SK-N-MC (cell line): ENCODE measurements around the gene SFTA2.
"Not testable (repeated sequence)": the region's sequence is repeated elsewhere in the genome, so short reads cannot be mapped to it uniquely, and the experiment has no call there.

ENCODE experiments used
- DNase-seq: peaks from one replicate; pipeline ENCODE4 v3.0.0-alpha.2; 2011; ENCODE audit warnings: low read depth, low spot score
- H3K27ac ChIP-seq: fragments of 200-600 bp; sonication (generic); 2 replicates; pipeline ENCODE4 v1.5.1; 2016; ENCODE audit warnings: mixed run types
- H3K36me3 ChIP-seq: fragments of 200-600 bp; sonication (generic); 2 replicates; pipeline ENCODE4 v1.6.1; 2017; ENCODE audit warnings: antibody characterized with exemption, low read length, mixed read lengths; ENCODE audit not compliant: insufficient read depth
- H3K4me3 ChIP-seq: fragments of 200-600 bp; sonication (generic); 2 replicates; pipeline ENCODE4 v1.5.1; 2016
- H3K9ac ChIP-seq: fragments of 200-600 bp; sonication (generic); 2 replicates; pipeline ENCODE4 v1.8.0; 2017; ENCODE audit warnings: mixed run types, mixed read lengths; ENCODE audit not compliant: insufficient read length
- H3K9me3 ChIP-seq: fragments of 200-600 bp; sonication (generic); 2 replicates; pipeline ENCODE4 v1.6.1; 2017; ENCODE audit warnings: low read depth, mild to moderate bottlenecking, antibody characterized with exemption, low read length, moderate library complexity, mixed read lengths
- EZH2 ChIP-seq: fragments of 200-600 bp; sonication (generic); IDR thresholded peaks from one replicate; pipeline ENCODE4 v1.6.1; 2017; ENCODE audit warnings: antibody characterized with exemption
- FOXP2 ChIP-seq: optimal IDR thresholded peaks from 2 replicates; pipeline ENCODE3; 2011; ENCODE audit warnings: mild to moderate bottlenecking, moderate library complexity; ENCODE audit not compliant: insufficient read depth; ENCODE audit errors: extremely low read length, control extremely low read depth
- POLR2AphosphoS5 ChIP-seq: IDR thresholded peaks from 2 replicates; pipeline ENCODE4 v1.6.1; 2012; ENCODE audit warnings: mild to moderate bottlenecking, low read depth, low read length, borderline replicate concordance

SFTA2 gene

GRCh38 chr6:30912746-30913520, 19.0 kb downstream of the SFTA2 start:
- Histone ChIP-seq H3K9ac (no peak overlapping the region), H3K4me3 (no peak overlapping the region), H3K9me3 (no peaks in the 10 kb centered on the region), H3K27ac (no peak overlapping the region), H3K36me3 (peaks cover 21% of the 10 kb centered on the region; the same call in 1 of the 2 replicates)
- TF ChIP-seq EZH2 (no peak), POLR2AphosphoS5 (no peak), FOXP2 (no peak)
- DNase-seq: no peak

- H3K9me3 ChIP-seq, H3K4me3 ChIP-seq, DNase-seq, H3K27ac ChIP-seq, H3K9ac ChIP-seq: not testable (repeated sequence)
- peaks cover 21% of the 10 kb centered on the region; the same call in 1 of the 2 replicates for H3K36me3 ChIP-seq
Observed at GRCh38 chr6:30910473-30910872, 21.5 kb downstream of the SFTA2 start.

DNA sequence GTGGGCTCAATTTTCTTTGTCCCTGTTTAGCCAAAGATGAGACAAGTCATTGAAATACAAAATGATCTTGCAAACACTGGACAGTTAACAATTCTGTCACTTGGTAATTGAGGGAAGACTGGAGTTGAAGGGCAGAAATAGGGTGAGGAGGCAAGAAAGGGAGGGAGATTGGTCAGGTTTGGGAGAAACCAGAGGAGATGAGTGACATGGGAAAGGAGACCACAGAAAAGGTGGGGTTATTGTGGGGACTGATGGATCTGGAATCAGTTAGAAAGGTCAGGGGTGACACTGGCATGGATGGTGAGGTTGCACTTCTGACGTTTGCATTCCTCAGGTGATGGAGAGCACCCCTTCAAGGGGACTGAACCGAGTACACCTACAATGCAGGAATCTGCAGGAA, 23.3 kb downstream of the SFTA2 start:
- Histone ChIP-seq H3K36me3 (peaks cover 21% of the 10 kb centered on the region; the same call in 1 of the 2 replicates), H3K27ac (no peak overlapping the region), H3K9me3 (no peaks in the 10 kb centered on the region), H3K9ac (peak overlapping the region; percentile 96), H3K4me3 (peak overlapping the region; percentile 100)
- no peak for DNase-seq
- TF ChIP-seq POLR2AphosphoS5 (no peak), EZH2 (no peak), FOXP2 (no peak)

DNA sequence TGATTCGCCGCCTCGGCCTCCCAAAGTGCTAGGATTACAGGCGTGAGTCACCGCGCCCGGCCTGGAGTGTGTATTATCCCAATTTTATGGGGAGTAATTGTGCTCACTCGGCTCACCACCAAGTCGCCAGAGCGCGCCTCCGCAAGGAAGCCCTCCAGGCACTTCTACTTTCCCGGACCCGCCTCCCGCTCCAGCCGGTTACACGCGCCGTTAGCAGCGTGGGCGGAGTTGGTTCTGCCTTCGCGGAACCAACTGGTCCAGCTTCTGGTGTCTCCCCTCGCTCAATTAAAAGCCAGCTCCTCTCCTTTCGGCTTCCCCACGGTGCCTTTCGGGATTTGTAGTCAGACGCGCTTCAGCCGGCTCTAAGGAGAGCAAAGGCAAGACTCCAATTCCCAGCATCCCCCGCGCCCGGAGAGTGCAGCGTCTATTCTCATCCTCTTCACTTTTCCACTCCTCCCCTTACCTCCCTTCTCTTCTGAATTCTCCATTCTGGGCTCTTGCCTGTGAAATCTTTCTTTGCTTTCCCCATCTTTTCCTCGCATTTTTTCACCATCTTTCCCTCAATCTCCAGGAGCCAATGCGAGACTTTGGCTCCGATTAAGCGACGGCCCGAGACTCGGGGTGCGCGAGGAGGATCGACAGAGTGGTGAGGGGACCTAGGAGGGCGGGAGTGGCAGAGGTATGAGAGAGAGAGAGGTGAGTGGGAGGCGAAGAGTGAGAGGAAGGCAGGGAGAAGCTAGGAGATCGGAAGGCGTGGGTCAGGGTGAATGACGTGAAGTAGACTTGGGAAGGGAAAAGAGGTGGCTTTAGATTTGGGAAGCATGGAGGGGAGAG, 24.0 kb downstream of the SFTA2 start, which contains the start of gene GTF2H4:
GTF2H4 (plus strand) TSS at position 450 of the 834 bp plus-strand sequence.
- H3K4me3 ChIP-seq: peak within 1 kb of the TSS; percentile 100
- DNase-seq: peak; percentile 96
- peaks cover 14% of the 10 kb centered on the region; the same call in 1 of the 2 replicates for H3K36me3 ChIP-seq
- no peak within 1 kb of the TSS for H3K27ac ChIP-seq
- peak within 1 kb of the TSS; percentile 96 for H3K9ac ChIP-seq
- TF ChIP-seq FOXP2 (no peak), POLR2AphosphoS5 (no peak; the same call in 1 of the 2 replicates), EZH2 (no peak)
- H3K9me3 ChIP-seq: no peaks in the 10 kb centered on the region

DNA sequence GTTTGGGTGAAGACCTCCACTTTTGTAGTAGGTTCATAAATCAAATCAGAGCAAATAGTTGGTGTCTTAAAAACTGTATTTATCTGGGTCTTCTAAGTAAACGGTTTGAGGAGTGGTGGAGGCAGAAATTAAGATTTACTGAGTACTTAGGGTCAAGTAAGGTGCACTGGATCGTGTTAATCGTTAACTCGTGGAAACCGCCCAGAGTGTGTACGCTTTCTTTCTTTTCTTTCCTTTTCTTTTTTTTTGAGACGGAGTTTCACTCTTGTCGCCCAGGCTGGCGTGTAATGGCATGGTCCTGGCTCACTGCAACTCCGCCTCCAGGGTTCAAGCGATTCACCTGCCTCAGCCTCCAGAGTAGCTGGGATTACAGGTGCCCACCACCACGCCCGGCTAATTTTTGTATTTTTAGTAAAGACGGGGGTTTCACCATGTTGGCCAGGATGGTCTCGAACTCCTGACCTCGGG, 24.6 kb downstream of the SFTA2 start:
- H3K9ac ChIP-seq, DNase-seq, H3K9me3 ChIP-seq, H3K27ac ChIP-seq: not testable (repeated sequence)
- peaks cover 14% of the 10 kb centered on the region; the same call in 1 of the 2 replicates for H3K36me3 ChIP-seq
- peak overlapping the region; percentile 100 for H3K4me3 ChIP-seq

DNA sequence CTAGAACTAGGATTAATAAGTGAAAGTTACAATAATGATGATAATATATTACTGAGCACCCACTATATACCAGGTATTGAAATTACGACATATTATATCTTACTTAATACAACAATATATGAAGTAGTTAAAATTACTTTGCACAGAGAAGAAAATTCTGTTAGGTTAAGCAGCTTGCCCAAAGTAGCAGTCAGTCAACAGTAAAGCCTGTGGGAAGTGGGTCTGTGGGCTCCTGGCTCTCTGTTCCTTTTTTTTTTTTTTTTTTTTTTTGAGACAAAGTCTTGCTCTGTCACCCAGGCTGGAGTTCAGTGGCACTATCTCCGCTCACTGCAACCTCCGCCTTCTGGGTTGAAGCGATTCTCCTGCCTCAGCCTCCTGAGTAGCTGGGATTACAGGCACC, 28.7 kb downstream of the SFTA2 start:
- no peaks in the 10 kb centered on the region for H3K9me3 ChIP-seq
- H3K9ac ChIP-seq: no peak overlapping the region
- no peak for TF ChIP-seq FOXP2
- no peak for TF ChIP-seq POLR2AphosphoS5
- no peak for TF ChIP-seq EZH2
- no peak overlapping the region for H3K27ac ChIP-seq
- peaks cover 3% of the 10 kb centered on the region; the same call in 1 of the 2 replicates for H3K36me3 ChIP-seq
- DNase-seq: no peak
- no peak overlapping the region for H3K4me3 ChIP-seq

DNA sequence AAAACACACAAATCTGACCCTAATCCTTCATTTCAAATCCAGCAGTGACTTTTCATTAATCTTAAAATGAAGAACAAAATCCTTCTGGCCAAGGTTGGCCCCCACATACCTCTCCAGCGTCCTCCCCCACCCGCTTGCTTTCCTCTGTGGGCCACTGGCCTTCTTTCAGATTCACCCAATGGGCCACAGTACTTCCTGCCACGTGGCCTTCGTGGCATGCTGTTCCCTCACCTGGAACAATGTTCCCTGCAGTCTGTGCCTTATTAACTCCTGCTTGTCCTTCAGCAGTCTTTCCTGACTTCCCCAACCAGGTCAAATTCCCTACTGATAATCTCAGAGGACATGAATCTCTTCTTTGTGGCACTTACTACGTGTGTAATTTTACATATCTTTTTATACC, 29.3 kb downstream of the SFTA2 start:
- no peak overlapping the region for H3K4me3 ChIP-seq
- no peak overlapping the region for H3K27ac ChIP-seq
- no peak overlapping the region for H3K9ac ChIP-seq
- H3K9me3 ChIP-seq: no peaks in the 10 kb centered on the region
- no peak for DNase-seq
- peaks cover 7% of the 10 kb centered on the region; the same call in 1 of the 2 replicates for H3K36me3 ChIP-seq
- TF ChIP-seq EZH2 (no peak), FOXP2 (no peak), POLR2AphosphoS5 (no peak)

DNA sequence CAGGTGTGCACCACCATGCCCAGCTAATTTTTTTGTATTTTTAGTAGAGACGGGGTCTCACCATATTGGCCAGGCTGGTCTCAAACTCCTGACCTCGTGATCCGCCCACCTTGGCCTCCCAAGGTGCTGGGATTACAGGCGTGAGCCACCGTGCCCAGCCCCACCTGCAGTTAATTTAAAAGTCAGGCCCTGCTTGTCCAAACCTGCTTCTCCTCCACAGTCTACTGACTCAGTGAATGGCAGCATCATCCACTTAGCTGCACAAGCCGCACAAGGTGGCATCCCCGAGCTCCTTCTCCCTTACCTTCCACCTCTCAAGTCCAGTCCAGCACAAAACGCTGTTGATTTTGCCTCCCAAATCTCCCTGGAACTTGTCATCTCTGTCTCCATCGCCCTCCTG, 29.8 kb downstream of the SFTA2 start:
- not testable (repeated sequence) for H3K9me3 ChIP-seq, H3K4me3 ChIP-seq, DNase-seq, H3K9ac ChIP-seq, H3K36me3 ChIP-seq, H3K27ac ChIP-seq

- Histone ChIP-seq H3K9ac (no peak overlapping the region), H3K36me3 (peaks cover 7% of the 10 kb centered on the region; the same call in 1 of the 2 replicates), H3K27ac (no peak overlapping the region), H3K9me3 (no peaks in the 10 kb centered on the region), H3K4me3 (no peak overlapping the region)
- DNase-seq: no peak
- TF ChIP-seq EZH2: no peak
- TF ChIP-seq FOXP2: no peak
- TF ChIP-seq POLR2AphosphoS5: no peak
Observed at GRCh38 chr6:30901436-30901835, 30.5 kb downstream of the SFTA2 start.
